ENCODE measurements around the gene MAU2. TPM values are rescaled to one million over a fixed set of nuclear protein-coding genes. Genes with fewer than 3 reads are reported as not detected.

Gene MAU2
- total RNA-seq, 4 donors from 2014 or later: 45.1 to 71.1 (median 68.7) TPM

- Histone ChIP-seq H3K27ac (no peak overlapping the region), H3K27me3 (no peaks in the 10 kb centered on the region), H3K4me3 (replicated peaks in 1 of 3) (no peak overlapping the region), H3K4me1 (no peaks in the 10 kb centered on the region), H3K36me3 (peaks cover 30 to 31% of the 10 kb centered on the region in 2 donors), H3K9me3 (no peaks in the 10 kb centered on the region)
- no peak for DNase-seq
- intact Hi-C loops (cut with DNase I): no loop called here
- 77 to 83% methylated on average over 4 to 9 of the region's 9 CpGs for WGBS, 2 donors
- TF ChIP-seq CTCF (IDR thresholded peaks at IDR 0.05) (no peak), POLR2A (IDR thresholded peaks at IDR 0.05) (no peak)
Observed at GRCh38 chr19:19297759-19298158, 22.9 kb upstream of the MAU2 start.

GRCh38 chr19:19300613-19301012, 20.0 kb upstream of the MAU2 start:
- Histone ChIP-seq H3K27me3 (no peaks in the 10 kb centered on the region), H3K4me3 (replicated peaks in 1 of 3) (no peak overlapping the region), H3K4me1 (no peaks in the 10 kb centered on the region), H3K36me3 (peaks cover 36 to 42% of the 10 kb centered on the region in 2 donors), H3K9me3 (no peaks in the 10 kb centered on the region), H3K27ac (no peak overlapping the region)
- no peak for DNase-seq
- intact Hi-C loops (cut with DNase I): no loop called here
- WGBS, 2 donors: 91 to 95% methylated on average over 10 to 12 of the region's 12 CpGs
- TF ChIP-seq POLR2A (IDR thresholded peaks at IDR 0.05) (no peak), CTCF (IDR thresholded peaks at IDR 0.05) (no peak)

- intact Hi-C loops (cut with DNase I): no loop called here
- DNase-seq: no peak
- TF ChIP-seq CTCF (IDR thresholded peaks at IDR 0.05) (no peak), POLR2A (IDR thresholded peaks at IDR 0.05) (no peak)
- WGBS, 2 donors: 87 to 91% methylated on average over 14 of the region's 14 CpGs
- H3K4me3 ChIP-seq (replicated peaks in 1 of 3): no peak overlapping the region
- no peak overlapping the region for H3K27ac ChIP-seq
- peaks cover 54% of the 10 kb centered on the region in 2 donors for H3K36me3 ChIP-seq
- H3K9me3 ChIP-seq: no peaks in the 10 kb centered on the region
- no peaks in the 10 kb centered on the region for H3K4me1 ChIP-seq
- no peaks in the 10 kb centered on the region for H3K27me3 ChIP-seq
Observed at GRCh38 chr19:19303411-19303810, 17.2 kb upstream of the MAU2 start.

GRCh38 chr19:19304186-19304965, 16.3 kb upstream of the MAU2 start:
- peaks cover 62% of the 10 kb centered on the region in 2 donors for H3K36me3 ChIP-seq
- WGBS, 2 donors: 91% methylated on average over 9 to 13 of the region's 14 CpGs

More at GRCh38 chr19:19304186-19304965, 16.3 kb upstream of the MAU2 start:
- no peak for DNase-seq
- no peaks in the 10 kb centered on the region for H3K4me1 ChIP-seq
- H3K27ac ChIP-seq: no peak overlapping the region
- no peak overlapping the region for H3K4me3 ChIP-seq (replicated peaks in 1 of 3)
- no peaks in the 10 kb centered on the region for H3K27me3 ChIP-seq
- TF ChIP-seq CTCF (IDR thresholded peaks at IDR 0.05): no peak
- no peak for TF ChIP-seq POLR2A (IDR thresholded peaks at IDR 0.05)
- H3K9me3 ChIP-seq: no peaks in the 10 kb centered on the region
- intact Hi-C loops (cut with DNase I): no loop called here
